ENCODE measurements around the gene DSG4.

Gene DSG4

DNA sequence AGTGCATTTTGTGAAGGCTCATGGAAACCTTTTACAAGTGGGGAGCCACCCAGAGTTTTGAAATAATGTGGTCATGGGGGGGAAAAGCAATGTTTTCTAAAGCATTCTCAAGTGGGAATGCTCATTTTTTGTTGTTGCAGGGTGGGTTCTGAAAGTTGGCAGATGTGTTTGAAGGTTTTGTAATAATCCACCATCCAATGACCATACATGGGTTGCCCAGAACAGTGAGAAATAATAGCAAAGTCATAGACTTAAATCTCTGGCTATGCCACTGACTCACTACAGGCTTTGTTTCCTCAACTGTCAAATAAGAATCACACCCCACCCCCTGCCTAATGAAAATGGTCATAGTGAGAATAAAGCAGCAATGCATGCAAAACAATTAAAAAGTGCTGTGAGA lies 73.8 kb downstream of the DSG4 start:
- no peak for DNase-seq

GRCh38 chr18:31451625-31452024 lies 75.0 kb downstream of the DSG4 start:
- DNase-seq, result no peak

DNA sequence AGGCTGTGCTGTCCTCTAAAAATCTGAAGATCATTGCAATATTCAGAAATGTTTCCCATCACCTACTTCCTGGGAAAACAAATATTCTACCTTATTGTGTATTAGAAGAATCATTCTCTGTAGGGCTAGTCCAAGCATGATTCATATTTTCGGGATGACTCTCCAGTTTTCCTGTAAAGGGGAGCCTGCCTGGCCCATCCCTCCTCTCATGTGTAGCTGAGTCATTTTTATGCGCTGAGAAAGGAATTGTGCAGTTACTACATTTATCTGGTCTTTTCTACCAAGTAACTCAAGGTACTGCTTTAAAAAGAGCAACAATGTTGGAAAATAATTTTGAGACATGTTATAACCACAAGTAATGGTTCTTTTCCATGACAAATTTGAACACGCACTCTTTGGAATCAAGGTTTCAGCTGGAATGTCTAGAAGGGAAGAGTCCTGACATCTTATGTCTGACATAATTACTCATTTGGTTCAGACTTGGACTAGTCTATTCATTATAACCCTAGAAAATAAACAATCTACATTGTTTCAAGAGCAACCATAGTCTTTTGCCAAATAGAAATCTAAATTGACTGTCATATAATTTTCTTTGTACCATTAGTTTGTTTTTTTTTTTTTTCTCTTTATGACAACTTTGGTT lies 77.6 kb downstream of the DSG4 start:
- no peak for DNase-seq
